GM19468 (cell line): ENCODE measurements around the gene ZBTB7B.

Experiments
- ATAC-seq: cut with Tn5 transposase; IDR thresholded peaks from one replicate; pipeline ENCODE4 v1.9.1; 2021; ENCODE audit warnings: mild to moderate bottlenecking, moderate library complexity, moderate number of reproducible peaks; ENCODE audit not compliant: unreplicated experiment; ENCODE audit errors: extremely low read depth

The ZBTB7B gene

GRCh38 chr1:155030243-155030795 is 27.7 kb downstream of the ZBTB7B start:
- no peak for ATAC-seq

GRCh38 chr1:155030899-155031298 is 28.3 kb downstream of the ZBTB7B start:
- no peak for ATAC-seq

- no peak for ATAC-seq
Measured at GRCh38 chr1:155032886-155033285, 30.3 kb downstream of the ZBTB7B start.

GRCh38 chr1:155033524-155033923 is 30.9 kb downstream of the ZBTB7B start, which contains the start of the genes DCST1 and DCST2:
DCST1 (plus strand) TSS chr1:155033824; CDS start chr1:155034037, 213 bp downstream.
DCST2 (minus strand) TSS chr1:155033781; CDS start chr1:155033701, 80 bp downstream.
- no peak for ATAC-seq

- no peak for ATAC-seq
Measured at GRCh38 chr1:155034318-155035208, 32.0 kb downstream of the ZBTB7B start.

GRCh38 chr1:155035936-155036335 is 33.3 kb downstream of the ZBTB7B start:
- ATAC-seq, result no peak

DNA sequence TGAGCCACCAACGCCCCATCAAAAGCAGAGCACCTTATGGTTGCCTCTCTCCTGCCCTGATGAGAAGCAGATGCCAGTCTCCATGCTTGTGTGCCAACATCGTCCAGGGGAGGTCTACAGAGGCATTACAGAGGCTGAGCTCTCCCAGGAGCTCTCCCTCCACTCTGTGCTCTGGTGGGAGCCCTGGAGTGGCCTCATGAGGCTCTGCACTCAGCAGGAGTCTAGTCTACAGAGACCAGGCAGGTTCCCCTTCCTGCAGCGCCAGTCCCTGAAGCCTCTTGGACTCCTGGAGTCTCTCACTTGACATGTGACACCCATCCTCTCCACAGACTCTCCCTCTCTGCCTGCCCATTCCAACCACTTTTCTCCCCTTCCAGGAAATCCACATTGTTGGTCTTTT is 34.4 kb downstream of the ZBTB7B start:
- no peak for ATAC-seq

GRCh38 chr1:155037851-155038441 is 35.3 kb downstream of the ZBTB7B start:
- no peak for ATAC-seq

DNA sequence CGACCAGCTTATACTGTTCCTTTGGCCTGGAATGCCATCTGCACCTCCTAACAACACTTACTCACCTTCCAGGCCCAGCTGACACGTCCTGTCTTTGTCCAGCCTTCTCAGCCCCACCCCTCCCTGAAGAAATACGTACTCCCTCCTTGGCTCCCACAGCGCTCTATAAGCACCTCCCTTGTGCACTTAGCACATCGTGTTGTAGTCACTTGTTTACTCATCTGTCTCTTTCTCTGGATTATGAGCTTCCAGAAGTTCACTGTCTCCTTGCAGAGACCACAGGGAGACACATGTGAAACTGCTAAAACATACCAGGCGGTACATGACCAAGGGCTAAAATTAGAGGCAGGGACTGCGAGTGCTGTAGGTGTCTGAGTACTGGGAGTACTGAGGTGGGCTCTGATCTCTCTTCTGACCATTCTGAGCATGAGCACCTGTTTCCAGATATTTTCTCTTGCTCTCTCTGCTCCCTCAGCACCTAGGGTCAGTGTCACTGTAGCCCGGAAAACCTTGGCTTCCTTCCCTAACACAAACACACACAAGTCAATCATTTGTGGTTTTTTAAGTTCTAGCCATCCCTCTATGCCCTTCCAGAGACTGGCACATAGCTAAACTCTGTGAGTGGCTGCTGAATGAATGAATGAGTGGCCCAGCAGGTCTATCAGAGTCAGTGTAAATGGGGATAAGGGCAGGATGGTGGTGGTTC is 36.2 kb downstream of the ZBTB7B start:
- no peak for ATAC-seq

DNA sequence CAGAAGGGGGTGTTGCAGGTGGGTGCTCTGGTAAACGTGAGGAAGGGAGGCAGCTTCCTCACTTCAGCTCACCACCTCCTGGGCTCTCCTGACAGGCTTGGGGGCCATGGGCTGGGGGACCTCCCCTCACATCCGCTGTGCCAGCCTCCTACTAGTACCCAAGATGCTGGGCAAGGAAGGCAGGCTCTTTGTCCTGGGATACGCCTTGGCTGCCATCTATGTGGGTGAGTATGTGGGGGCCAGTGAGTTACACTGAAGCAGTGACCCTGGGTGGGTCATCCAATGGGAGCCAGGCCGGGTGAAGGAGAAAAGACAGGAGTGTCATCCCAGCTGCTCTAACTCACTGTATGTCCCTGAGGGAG is 36.7 kb downstream of the ZBTB7B start:
- no peak for ATAC-seq

GRCh38 chr1:155040358-155041093 is 37.9 kb downstream of the ZBTB7B start:
- ATAC-seq, result no peak

- ATAC-seq, result no peak
Measured at GRCh38 chr1:155042789-155043188, 40.2 kb downstream of the ZBTB7B start.

DNA sequence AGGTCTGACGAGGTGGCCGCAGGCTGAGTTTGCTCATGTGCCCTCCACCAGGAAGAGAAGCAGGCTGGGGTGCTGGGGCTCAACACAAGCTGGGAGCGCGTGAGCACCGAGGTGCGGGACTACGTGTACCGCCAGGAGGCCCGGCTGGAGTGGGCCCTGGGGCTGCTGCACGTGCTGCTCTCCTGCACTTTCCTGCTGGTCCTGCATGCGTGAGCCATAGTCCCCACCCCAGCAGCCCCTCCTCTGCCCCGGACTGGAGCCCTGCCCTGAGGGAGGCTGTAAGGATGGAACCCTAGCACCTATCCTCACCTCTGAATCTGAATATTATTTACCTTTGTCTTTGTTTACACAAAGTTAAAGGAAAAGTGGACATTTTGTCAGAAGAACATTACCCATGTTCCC is 40.7 kb downstream of the ZBTB7B start:
- no peak for ATAC-seq

DNA sequence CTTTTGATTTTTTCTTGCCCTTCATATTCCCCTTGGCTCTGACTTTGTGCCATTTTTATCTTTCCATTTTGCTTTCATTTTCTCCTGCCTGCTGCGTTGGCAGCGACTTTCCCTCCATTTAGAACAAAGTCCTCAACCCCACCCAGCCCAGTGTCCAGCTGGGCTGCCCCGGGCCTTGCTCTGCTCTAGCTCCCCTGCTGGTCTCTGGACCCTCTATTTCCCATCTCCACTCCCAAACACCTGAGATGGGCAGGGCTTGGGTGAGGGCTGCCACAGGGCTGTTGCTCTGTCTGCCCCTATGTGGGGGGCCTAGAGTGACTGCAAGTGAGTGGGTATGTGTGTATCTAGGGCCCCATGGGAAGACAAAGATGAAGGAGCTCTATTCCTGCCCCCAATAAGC is 41.2 kb downstream of the ZBTB7B start:
- no peak for ATAC-seq

GRCh38 chr1:155044365-155044764 is 41.8 kb downstream of the ZBTB7B start:
- ATAC-seq, result no peak

DNA sequence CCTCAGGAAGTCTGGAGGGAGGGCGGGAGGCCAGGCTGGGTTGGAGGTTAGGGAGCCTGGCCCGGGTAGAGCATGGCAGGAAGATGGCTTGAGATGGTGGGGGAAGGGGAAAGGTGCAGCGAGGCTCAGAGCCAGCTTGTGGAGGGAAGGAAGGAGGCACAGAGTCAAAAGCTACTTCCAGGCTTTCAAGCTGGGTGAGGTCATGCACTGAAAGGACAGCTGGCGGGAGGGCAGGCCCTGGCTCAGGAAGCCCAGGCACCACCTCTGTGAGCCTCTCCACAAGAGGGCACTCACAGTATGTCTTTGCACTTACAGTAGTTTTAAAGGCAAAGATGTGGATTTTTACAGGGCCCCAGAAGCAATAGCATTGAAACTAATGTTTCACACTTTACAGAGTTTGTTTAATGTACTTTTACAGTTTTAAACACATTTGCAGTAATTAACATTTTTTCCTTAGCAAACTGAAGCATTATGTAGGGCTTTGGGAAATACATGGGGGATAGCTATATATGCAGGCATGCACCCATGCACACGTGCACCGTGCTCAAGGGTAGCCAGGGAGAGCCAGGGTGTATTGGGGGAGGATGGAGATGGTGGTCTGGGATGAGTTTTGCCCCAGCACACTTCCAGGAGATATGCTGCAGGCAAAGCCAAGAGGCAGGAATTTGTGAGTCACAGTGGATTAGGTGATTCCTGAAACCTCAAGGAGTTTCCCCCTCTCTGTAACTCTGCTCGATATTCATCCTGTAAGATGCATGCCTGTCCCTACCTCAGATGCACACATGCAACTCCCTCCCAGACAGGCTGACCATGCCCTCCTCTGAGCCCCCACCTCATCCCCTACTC is 42.4 kb downstream of the ZBTB7B start:
- ATAC-seq, result no peak

GRCh38 chr1:155048449-155049334 is 46.1 kb downstream of the ZBTB7B start:
- no peak for ATAC-seq
